ENCODE results near the gene COX7A2L.
"Not testable (repeated sequence)": the region's sequence is repeated elsewhere in the genome, so short reads cannot be mapped to it uniquely, and the experiment has no call there.

Gene COX7A2L

DNA sequence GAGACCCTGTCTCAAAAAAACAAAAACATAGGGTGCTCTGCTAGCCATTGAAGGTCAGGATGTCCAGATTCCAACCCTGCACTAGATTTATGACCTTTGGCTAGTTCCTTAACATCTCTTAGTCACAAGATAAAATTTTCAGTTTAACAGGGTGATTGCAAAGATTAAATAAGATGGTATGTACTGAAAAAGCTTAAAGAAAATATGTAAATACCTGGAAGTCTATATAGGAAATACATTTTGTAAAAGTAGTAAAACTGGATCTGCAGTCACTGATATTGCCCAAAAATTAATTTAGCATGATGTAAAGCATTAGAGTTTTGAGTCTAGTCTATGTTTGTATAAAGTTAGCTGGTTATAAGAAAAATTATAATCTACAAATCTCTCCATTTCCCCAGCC is 5.4 kb upstream of the COX7A2L start:
- DNase-seq = no peak

- DNase-seq = no peak
Measured at GRCh38 chr2:42364658-42365057, 3.6 kb upstream of the COX7A2L start.

GRCh38 chr2:42363413-42363812 is 2.4 kb upstream of the COX7A2L start:
- no peak for DNase-seq

GRCh38 chr2:42361728-42362283 is 789 bp upstream of the COX7A2L start:
- DNase-seq = no peak

GRCh38 chr2:42360493-42360889 is 526 bp downstream of the COX7A2L start:
- DNase-seq = no peak

GRCh38 chr2:42359965-42360483 is 993 bp downstream of the COX7A2L start:
- no peak for DNase-seq

DNA sequence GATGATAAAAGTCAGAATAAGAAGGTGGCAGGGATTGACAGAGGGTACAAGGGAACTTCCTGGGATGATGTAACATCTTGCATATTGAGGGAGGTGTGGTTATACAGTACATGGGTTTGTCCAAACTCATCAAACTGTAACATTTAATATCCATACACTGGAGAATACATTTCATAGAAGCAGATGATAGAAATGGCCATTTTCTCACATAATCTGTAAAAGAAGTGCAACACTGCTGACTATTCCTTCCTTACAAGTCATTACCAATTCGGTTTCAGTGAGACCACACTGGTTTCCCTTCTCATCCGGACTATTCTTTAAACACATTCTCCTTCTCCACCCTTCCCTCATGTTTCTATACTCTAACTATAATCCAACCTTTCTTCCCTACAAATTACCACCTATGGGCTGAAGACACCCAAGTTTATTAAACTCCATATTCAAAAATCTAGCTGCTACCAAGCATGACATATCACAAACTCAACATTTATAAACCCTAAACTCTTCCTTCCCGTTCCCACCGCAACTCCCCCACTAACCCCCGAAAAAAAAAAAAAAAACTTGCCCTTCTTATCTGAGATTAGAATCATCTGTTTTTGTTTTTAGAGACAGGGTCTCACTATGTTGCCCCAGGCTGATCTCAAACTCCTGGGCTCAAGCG is 1.6 kb downstream of the COX7A2L start:
- DNase-seq = no peak

DNA sequence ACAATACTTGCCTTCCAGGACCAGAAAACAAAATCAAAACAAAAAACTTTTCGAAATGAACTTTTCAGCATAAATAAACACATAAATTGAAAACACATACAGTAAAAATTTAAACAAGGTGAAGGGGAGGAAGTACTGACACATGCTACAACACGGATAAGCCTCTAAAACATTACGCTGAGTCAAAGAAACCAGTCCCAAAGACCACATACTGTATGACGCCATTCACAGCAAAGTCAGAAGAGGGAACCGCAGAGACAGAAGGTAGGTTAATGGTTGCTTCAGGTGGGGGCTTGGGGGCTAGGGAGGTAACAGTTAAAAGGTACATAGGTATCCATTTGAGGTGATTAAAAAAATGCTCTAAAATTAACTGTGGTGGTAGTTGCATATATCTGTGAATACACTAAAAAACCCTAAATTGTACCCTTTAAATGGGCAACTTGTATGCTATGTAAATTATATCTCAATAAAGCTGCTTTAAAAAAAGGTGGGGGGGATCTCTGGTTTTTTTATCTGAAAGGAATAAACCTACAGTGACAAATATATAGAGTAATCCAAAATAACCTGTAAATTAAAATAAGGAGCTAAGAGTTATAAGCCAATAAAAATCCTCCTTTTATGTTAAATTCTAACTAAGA is 7.1 kb downstream of the COX7A2L start:
- no peak for DNase-seq

DNA sequence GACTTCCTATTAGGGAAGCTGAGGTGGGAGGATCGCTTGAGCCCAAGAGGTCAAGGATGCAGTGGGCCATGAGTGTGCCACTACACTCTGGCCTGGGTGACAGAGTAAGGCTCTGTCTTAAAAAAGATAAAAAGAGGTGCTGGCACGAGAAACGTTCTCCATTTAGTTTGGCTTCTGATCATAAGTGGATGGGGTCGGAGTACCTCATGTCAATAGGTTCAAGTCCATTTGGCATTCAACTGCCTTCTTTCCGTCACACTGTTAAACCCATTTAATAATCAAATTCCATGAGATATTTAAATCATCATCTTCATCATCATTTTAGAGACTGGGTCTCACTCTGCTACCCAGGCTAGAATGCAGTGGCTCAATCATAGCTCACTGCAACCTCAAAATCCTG is 9.2 kb downstream of the COX7A2L start:
- no peak for DNase-seq

DNA sequence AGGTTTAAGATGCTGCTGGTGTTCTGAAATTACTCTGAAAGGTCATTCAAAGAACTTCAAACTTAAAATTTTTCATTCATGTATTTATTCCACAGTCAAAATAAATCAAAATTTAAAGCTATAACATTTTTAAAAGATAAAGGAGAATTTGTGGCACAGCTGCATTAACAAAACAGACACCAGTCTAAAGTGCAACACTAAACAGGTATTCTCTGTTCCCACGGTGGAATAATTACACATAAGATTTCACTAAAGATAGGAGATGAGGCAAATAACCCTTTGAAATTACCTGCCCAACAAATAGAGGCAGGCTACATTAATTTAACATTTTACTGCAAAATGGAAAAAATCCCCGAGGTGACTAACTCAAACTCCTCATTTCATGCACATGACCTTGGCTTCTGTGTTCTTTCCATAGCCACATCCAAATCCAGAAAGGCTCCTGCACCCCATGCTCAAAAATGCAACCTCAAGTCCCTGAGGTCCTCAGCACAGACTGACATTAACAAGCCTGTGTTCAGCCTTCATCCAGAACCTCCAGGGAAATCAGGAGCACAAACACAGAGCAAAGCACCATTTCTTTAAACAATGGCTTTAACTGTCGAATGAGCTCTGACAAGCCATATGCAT is 10.5 kb downstream of the COX7A2L start:
- DNase-seq = no peak

- DNase-seq = no peak
Measured at GRCh38 chr2:42348113-42348805, 12.8 kb downstream of the COX7A2L start.

GRCh38 chr2:42347518-42347917 is 13.5 kb downstream of the COX7A2L start:
- DNase-seq = not testable (repeated sequence)

GRCh38 chr2:42346856-42347255 is 14.2 kb downstream of the COX7A2L start:
- not testable (repeated sequence) for DNase-seq

- no peak for DNase-seq
Measured at GRCh38 chr2:42345986-42346385, 15.0 kb downstream of the COX7A2L start.

GRCh38 chr2:42342795-42343241 is 18.2 kb downstream of the COX7A2L start:
- no peak for DNase-seq

DNA sequence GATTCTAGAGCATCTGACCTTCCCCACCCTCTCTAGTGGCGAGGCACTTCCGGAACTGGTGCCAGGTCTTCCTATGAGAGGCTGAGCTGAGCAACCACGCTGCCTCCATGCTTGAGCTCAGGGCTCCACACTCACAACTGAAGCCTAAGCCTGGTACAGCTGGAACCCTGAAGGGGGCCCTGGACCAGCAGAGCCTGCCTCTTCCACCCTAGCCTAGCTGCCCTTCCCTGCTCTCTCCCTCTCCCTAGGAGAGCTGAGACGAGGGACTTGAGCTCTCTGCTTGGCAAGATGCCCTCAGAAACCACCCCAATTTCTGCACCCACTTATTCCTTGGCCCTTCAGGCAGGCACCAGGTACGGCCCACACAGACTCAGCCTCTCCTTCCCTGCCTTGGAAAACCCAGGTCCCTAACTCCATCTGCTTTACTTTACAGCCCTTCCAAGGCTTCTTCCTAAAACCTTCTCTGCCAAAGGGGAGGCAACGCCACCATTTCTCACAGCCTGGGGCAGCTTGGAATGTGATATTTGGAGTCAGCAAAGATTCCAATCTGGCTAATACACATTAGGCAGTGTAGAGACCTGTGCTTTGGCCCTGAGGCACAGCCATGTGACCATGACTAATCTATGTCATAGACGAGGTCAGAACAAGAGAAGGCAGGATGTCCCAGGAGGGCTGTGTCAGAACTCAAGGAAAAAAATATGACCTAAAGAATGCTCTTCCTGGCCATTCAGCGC is 18.8 kb downstream of the COX7A2L start:
- no peak for DNase-seq

- DNase-seq = no peak
Measured at GRCh38 chr2:42340938-42341636, 19.9 kb downstream of the COX7A2L start.

DNA sequence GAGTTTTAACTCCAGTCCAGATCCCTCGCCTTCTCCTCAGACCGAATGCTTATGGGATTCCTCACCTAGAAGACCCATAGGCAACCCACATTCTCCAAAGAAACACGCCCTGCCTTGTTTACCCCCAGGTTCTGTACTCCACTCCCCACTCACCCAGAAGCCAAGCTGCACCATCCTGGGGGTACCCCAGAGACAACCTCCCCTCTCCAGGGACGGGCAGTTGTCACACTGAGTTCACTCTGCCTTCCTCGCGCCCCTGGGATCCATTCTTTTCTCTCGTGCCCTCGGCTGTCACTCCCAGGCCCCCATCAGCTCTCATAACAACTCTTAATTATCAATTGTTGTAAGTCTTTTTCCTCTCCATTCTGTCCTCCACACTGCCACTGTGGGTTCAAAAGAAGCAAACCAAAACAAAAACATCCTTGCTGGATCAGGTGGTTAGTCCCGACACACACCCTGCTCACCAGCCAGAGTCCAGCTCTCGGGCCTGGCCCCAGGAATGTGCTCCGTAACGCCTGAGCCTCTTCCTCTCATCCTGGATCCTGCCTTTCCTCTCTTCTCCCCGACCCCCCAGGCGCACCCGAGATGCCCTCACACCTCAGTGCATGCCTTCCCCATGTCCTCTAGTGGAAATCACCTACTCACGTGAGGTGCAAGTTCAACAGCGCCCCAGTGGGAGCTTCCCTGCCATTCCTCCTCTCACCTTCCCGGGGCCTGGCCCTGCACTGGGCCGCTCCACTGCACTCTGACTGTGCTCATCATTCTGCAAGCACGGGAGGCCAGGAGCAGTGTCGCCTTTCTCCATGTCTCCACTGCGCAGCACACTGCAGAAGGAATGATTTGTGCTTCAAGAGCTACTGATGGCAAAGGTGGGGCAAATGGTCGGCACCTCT is 20.7 kb downstream of the COX7A2L start:
- no peak for DNase-seq

DNA sequence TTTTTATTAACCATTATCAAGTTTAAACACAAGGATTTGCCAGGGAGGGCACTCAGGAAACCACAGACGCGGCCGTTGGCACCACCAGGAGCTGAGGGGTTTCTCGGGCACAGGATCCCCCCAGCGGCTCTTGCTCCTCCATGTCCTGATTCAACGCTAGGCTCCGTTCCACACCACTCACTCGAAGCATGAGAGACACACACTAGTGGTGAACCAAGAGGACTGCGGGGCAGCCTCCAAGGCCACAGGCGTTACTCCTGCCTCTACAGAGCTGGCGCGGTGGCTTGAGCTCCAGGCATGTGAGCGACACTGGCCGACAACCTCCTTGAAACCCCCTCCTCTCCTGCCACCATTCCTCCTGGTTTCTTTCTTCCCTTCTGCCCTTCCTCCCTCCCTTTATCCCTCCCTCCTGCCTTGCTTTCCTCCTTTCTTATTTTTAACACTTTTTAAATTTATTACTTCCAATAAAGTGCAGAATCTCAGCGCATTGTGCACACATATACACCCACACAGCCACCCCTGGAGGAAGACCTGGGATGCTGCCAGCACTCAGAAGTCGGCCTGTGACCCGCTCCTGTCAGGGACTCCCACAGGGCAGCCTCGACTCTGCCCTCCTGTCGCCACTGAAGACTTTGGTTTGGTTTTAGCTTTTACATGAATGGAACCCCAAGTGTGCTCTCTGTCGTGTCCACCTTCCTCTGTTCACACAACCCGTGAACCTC is 21.7 kb downstream of the COX7A2L start:
- DNase-seq = no peak
